Erythroblast (primary cell): ENCODE results near the gene ZNF248.

Experiments
- GATA1 ChIP-seq: IDR thresholded peaks from 2 replicates; pipeline ENCODE4 v1.6.1; 2011; ENCODE audit warnings: low read depth, mild to moderate bottlenecking, control low read depth, low read length, moderate library complexity
- POLR2A ChIP-seq: IDR thresholded peaks from 2 replicates; pipeline ENCODE4 v1.6.1; 2011; ENCODE audit warnings: mild to moderate bottlenecking, low read length

- TF ChIP-seq POLR2A, result no peak
- TF ChIP-seq GATA1, result no peak
These were observed 2.8 kb downstream of the ZNF248 start for GRCh38 chr10:37854626-37855025.
